ENCODE data around the gene HDAC7.

DNA sequence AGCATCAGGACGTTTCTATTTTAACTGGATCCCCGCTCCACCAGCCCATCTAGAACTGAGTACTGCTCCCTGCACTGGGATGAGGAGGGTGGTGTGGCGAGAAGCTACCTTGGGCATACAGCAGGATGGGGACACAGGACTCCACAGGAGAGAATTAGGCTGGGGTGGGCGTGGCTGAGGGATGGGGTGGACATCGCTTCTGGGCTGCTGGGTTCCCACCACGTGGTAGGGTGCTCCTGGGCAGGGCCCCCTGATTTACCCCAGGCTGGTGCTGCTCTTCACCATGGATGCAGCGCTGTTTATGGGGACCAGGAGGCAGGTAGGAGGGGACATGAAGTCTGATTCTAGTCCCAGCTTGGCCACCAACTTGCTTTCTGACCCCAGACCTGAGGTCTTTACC lies 43.2 kb upstream of the HDAC7 start:
- TF ChIP-seq, protein P1, sequence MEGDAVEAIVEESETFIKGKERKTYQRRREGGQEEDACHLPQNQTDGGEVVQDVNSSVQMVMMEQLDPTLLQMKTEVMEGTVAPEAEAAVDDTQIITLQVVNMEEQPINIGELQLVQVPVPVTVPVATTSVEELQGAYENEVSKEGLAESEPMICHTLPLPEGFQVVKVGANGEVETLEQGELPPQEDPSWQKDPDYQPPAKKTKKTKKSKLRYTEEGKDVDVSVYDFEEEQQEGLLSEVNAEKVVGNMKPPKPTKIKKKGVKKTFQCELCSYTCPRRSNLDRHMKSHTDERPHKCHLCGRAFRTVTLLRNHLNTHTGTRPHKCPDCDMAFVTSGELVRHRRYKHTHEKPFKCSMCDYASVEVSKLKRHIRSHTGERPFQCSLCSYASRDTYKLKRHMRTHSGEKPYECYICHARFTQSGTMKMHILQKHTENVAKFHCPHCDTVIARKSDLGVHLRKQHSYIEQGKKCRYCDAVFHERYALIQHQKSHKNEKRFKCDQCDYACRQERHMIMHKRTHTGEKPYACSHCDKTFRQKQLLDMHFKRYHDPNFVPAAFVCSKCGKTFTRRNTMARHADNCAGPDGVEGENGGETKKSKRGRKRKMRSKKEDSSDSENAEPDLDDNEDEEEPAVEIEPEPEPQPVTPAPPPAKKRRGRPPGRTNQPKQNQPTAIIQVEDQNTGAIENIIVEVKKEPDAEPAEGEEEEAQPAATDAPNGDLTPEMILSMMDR (IDR thresholded peaks at IDR 0.05; ENCODE audit: insufficient read depth, low read depth, low read length) = no peak
- no peak for TF ChIP-seq EZH2 (IDR thresholded peaks at IDR 0.05; ENCODE audit: insufficient read depth, low read length)

All from astrocyte (in vitro differentiated cells and primary cell).